Stimulated activated memory B cell treated with anti-CD40 and anti-IgM and Interleukin-4, amounts not matched to agents 10 μg/mL and 1 μg/mL and 100 μg/mL, for 72 hours (primary cell): ENCODE results near the gene TSPAN5.
"Not testable (repeated sequence)": the region's sequence is repeated elsewhere in the genome, so short reads cannot be mapped to it uniquely, and the experiment has no call there.

ENCODE experiments used
- ATAC-seq: fragments of 150-1000 bp; cut with Tn5 transposase; 2 replicates; pipeline ENCODE4 v1.10.0; 2021
- H3K27ac Mint-ChIP-seq: one replicate; pipeline ENCODE4 v1.8.0; 2022; ENCODE audit warnings: mild to moderate bottlenecking, mixed read lengths
- H3K27me3 Mint-ChIP-seq: one replicate; pipeline ENCODE4 v1.8.0; 2022; ENCODE audit warnings: mixed read lengths
- H3K36me3 Mint-ChIP-seq: one replicate; pipeline ENCODE4 v1.8.0; 2022; ENCODE audit warnings: mixed read lengths
- H3K4me1 Mint-ChIP-seq: one replicate; pipeline ENCODE4 v1.8.0; 2022; ENCODE audit warnings: mixed read lengths
- H3K4me3 Mint-ChIP-seq: one replicate; pipeline ENCODE4 v1.8.0; 2022; ENCODE audit warnings: mild to moderate bottlenecking, moderate library complexity, mixed read lengths
- H3K9me3 Mint-ChIP-seq: one replicate; pipeline ENCODE4 v1.8.0; 2022; ENCODE audit warnings: mixed read lengths

Gene TSPAN5

DNA sequence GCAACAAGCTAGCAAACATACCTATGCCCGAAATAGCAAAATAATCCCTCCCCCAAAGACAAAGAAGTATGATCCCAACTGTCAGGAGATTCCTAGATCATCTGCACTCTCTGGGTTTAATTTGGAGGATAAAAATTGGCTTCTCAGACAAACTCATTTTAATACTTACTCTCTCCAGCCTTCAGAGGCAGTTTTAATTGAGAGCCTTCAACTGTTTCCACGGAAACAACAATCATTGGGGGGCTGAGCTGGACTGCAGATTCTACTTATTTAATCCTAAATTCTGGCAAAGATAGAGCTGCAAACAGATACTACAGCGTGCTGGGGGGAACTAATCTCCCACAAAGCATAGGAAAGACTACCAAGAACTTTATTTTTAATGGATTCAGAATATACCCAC is 168.2 kb downstream of the TSPAN5 start:
- H3K4me1 Mint-ChIP-seq = peaks cover 21% of the 10 kb centered on the region
- no peaks in the 10 kb centered on the region for H3K27me3 Mint-ChIP-seq
- H3K9me3 Mint-ChIP-seq = no peaks in the 10 kb centered on the region
- no peak overlapping the region for H3K4me3 Mint-ChIP-seq
- no peak overlapping the region for H3K27ac Mint-ChIP-seq
- peaks cover 2% of the 10 kb centered on the region for H3K36me3 Mint-ChIP-seq
- no peak for ATAC-seq

DNA sequence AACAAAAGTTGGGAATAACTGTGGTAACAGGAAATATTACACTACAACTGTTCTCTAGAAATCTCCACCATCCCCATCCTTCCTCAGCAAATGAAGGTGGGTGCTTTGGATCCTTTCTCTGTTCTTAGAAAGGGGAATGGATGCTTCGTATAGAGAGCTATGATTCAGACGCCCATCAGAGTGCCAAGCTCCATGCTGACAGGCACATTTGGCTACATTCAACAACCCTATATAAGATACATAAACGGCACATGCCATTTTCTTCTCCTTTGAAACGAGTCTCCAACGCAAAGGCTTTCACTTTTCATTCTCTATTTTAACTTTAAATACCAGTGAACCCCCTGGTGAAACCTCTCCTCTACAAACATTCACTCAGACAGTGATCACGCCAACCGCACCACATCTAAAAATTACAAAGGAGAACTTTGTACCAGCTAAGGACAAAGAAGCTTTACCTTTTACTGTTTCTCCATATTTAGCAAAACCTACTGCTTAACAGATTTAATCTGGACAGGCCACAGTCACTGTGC is 172.5 kb downstream of the TSPAN5 start:
- no peak for ATAC-seq
- no peak overlapping the region for H3K27ac Mint-ChIP-seq
- peaks cover 40% of the 10 kb centered on the region for H3K4me1 Mint-ChIP-seq
- H3K27me3 Mint-ChIP-seq = no peaks in the 10 kb centered on the region
- no peaks in the 10 kb centered on the region for H3K9me3 Mint-ChIP-seq
- H3K4me3 Mint-ChIP-seq = no peak overlapping the region
- H3K36me3 Mint-ChIP-seq = peaks cover 6% of the 10 kb centered on the region

DNA sequence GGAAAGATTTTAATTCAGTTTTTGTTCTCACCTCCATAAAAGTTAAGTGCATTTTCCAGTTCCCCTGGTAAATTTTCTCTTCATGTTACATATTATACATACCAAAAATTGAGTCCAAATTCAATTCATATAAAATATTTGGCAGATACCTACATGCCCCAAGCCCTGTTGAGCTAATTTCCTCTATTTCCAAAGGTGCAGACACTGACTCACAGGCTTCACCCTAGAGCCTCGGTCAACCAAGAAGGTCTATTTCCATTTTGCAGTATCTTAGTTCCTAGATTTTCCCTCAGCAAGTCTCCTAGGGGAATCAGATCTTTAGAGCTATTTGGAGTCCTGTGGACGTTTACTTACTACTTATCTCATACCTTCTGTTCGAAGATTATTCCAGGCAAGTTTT is 174.4 kb downstream of the TSPAN5 start:
- no peak overlapping the region for H3K4me3 Mint-ChIP-seq

DNA sequence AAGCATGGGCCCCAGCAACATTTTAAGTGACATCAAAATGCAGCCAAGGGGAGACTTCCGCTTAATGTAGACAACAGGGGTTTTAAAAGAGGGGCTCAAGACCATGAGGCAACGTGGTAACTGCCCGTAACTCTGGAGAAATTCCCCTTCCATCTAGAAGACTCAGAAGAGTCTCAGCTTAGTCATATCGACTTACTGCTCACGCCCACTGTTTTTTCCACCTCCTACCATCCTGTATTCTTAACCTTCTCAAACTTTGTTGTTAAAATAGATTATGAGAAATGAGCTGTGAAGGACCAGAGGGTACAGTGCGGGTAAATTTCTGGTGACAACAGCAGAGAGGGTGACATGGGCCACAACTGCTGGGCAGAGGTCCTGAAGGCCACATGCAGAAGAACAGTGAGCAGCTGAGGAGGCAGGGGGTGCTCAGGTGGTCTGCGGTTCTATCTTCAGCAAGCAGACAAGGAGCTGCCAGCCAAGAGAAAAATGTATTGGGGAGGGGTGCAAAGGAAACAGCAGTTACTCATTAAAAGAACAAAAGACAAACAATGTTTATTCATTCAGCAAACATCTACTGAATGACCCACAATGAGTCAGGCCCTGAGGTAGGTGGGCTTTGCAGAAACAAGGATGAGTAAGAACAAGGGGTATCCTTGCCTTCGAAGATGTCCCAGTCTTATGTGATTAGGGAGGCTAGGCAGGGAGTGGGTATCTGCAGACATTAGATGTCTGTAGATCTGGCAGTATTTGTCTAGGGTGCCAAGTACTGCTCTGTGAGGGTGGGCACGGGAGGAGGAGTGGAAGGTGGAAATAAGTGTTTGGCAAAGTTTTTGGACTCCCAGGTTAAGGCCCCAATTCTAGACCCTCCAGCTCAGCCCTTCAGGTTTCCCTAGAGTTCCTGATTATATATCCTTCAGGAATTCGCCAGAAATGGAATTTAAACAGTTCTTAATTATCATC is 175.3 kb downstream of the TSPAN5 start:
- peaks cover 15% of the 10 kb centered on the region for H3K36me3 Mint-ChIP-seq
- peak overlapping the region; percentile 82 for H3K27ac Mint-ChIP-seq
- H3K4me3 Mint-ChIP-seq = peak overlapping the region; percentile 46

More for the DNA sequence above, 174.4 kb downstream of the TSPAN5 start:
- peaks cover 40% of the 10 kb centered on the region for H3K4me1 Mint-ChIP-seq
- H3K9me3 Mint-ChIP-seq = no peaks in the 10 kb centered on the region
- H3K36me3 Mint-ChIP-seq = peaks cover 6% of the 10 kb centered on the region
- H3K27ac Mint-ChIP-seq = peak overlapping the region; percentile 82
- ATAC-seq = no peak
- H3K27me3 Mint-ChIP-seq = no peaks in the 10 kb centered on the region

DNA sequence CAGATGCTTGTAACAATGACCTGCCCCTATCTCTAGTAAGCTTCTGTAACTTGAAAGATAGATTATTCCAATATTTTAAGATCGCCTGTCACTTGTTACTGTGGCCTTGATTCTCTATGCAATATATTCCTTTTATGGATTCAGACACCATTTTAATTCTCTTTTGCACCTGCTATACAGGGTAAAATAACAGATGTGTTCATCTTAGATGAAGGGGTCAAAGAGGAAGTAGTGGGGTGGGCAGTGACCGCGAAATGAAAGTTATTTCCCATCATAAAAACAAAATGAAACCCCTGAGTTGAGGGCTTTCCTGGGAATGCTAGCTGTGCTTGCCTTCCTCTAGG is 175.9 kb downstream of the TSPAN5 start:
- peak; percentile 58 for ATAC-seq
- Mint-ChIP-seq H3K4me3 (peak overlapping the region; percentile 18), H3K36me3 (peaks cover 18% of the 10 kb centered on the region), H3K27me3 (no peaks in the 10 kb centered on the region), H3K27ac (peak overlapping the region; percentile 82), H3K9me3 (no peaks in the 10 kb centered on the region), H3K4me1 (peaks cover 40% of the 10 kb centered on the region)

More for the DNA sequence above, 175.3 kb downstream of the TSPAN5 start:
- peak; percentile 96 for ATAC-seq
- no peaks in the 10 kb centered on the region for H3K27me3 Mint-ChIP-seq
- H3K4me1 Mint-ChIP-seq = peaks cover 40% of the 10 kb centered on the region
- H3K9me3 Mint-ChIP-seq = no peaks in the 10 kb centered on the region

DNA sequence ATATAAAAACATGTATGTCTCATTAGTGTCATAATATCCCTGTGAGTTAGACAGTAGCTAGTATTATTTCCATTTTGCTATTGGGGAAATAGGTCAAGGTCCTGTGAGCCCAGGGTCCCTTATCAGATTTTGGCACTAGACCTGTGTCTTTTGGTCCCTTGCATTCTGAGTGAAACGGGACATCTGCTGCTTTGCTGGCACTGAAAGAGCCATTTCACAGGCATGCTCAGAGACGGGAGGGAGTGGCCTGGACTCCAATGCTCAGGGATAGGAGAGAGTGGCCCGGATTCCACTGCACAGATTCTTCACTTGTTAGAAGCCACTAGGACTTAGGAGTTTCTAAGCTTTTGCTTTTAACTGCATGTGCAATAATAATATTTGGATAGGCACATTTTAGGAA is 177.2 kb downstream of the TSPAN5 start:
- no peak for ATAC-seq
- Mint-ChIP-seq H3K27ac (no peak overlapping the region), H3K27me3 (no peaks in the 10 kb centered on the region), H3K9me3 (no peaks in the 10 kb centered on the region), H3K4me1 (peaks cover 33% of the 10 kb centered on the region), H3K36me3 (peaks cover 20% of the 10 kb centered on the region), H3K4me3 (no peak overlapping the region)

DNA sequence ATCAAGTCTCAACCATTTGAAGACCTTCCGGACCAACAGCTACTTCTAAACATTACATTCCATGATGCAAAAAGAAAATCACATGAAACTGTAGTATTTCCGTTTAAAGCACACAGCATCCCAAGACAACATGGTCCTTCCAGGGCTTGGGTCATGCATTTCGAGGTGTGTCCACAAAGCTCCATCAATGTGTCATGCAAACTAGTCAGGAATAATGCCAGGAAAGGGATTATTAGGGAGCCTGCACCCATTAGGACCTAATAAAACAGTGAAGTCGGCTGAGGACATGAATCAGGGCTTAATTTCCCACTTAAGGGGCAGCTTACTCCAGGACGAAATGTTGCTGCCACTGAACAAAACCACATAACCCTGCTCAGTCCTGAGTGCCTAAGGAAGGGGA is 177.9 kb downstream of the TSPAN5 start:
- ATAC-seq = no peak
- H3K27me3 Mint-ChIP-seq = no peaks in the 10 kb centered on the region
- no peaks in the 10 kb centered on the region for H3K9me3 Mint-ChIP-seq
- no peak overlapping the region for H3K27ac Mint-ChIP-seq
- no peak overlapping the region for H3K4me3 Mint-ChIP-seq
- H3K36me3 Mint-ChIP-seq = peaks cover 23% of the 10 kb centered on the region
- peaks cover 33% of the 10 kb centered on the region for H3K4me1 Mint-ChIP-seq

DNA sequence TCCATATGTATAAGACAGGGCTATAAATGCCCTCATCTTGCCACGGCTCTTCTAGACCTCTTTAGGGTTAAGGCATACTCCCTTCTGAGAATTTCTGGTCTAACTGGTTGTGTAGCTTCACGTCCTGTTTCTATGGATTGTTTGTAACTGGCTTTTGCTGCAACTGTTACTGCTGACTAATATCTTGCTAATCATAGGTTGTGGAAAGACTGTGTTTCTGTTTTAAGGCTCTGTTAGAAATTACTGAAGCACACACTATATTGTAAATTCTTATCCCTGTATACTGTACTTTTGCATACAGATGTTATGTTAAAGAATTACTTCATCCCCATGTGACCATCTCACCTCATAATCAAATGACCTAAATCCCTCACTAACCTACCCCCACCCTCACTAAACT is 178.8 kb downstream of the TSPAN5 start:
- peaks cover 33% of the 10 kb centered on the region for H3K4me1 Mint-ChIP-seq

DNA sequence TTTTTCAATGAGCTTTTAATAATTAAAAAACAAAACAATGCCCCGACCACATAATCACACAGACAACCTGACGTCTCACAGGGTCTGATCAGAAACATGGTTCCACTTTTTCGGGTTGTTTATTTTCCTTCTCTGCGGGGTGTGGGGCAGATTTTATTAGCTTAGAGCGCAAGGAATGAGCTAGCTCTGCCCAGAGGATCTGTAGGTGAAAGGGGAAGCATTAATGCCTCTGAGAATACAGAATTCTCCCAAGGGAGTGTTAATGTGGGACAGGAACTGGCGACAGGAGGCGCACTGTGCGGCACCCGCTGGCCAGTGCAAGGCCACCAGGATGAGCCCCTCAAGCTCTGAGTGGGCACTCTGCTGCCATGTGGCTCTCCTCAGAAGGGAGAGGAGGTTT is 181.5 kb downstream of the TSPAN5 start:
- H3K4me1 Mint-ChIP-seq = peaks cover 8% of the 10 kb centered on the region
- no peak overlapping the region for H3K4me3 Mint-ChIP-seq
- ATAC-seq = no peak
- no peaks in the 10 kb centered on the region for H3K9me3 Mint-ChIP-seq
- no peaks in the 10 kb centered on the region for H3K27me3 Mint-ChIP-seq
- no peak overlapping the region for H3K27ac Mint-ChIP-seq
- peaks cover 43% of the 10 kb centered on the region for H3K36me3 Mint-ChIP-seq

More for the DNA sequence above, 178.8 kb downstream of the TSPAN5 start:
- H3K9me3 Mint-ChIP-seq, ATAC-seq, H3K4me3 Mint-ChIP-seq, H3K27me3 Mint-ChIP-seq, H3K27ac Mint-ChIP-seq: not testable (repeated sequence)
- peaks cover 23% of the 10 kb centered on the region for H3K36me3 Mint-ChIP-seq

DNA sequence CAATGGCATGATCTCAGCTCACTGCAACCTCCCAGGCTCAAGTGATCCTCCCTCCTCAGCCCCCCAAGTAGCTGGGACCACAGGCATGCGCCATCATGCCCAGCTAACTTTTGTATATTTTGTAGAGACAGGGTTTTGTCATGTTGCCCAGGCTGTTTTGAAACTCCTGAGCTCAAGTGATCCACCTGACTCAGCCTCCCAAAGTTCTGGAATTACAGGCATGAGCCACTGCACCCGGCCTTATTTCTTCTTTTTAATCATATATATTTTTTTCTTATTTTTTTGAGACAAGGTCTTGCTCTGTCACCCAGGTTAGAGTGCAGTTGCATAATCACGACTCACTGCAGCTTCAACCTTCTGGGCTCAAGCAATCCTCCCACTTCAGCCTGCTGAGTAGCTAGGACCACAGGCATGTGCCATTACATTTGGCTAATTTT is 184.0 kb downstream of the TSPAN5 start:
- Mint-ChIP-seq H3K36me3 (peaks cover 52% of the 10 kb centered on the region), H3K9me3 (no peaks in the 10 kb centered on the region), H3K27ac (no peak overlapping the region), H3K4me1 (no peaks in the 10 kb centered on the region), H3K27me3 (no peaks in the 10 kb centered on the region), H3K4me3 (no peak overlapping the region)
- no peak for ATAC-seq

DNA sequence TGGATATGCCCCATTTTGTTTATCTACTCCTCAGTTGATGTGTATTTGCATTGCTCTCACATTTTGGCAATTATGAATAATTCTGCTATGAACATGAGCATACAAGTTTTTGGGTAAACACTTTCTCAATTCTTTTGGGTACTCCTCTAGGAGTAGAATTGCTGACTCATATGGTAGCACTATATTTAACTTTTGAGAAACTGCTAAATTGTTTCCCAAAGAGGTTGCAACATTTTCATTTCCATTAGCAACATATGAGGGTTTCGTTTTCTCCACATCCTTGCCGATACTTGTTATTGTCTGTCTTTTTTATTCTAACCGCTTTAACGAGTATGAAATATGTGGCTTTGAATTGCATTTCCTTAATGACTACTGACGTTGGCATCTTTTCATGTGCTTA is 185.4 kb downstream of the TSPAN5 start:
- H3K27ac Mint-ChIP-seq = no peak overlapping the region
- H3K4me1 Mint-ChIP-seq = no peaks in the 10 kb centered on the region
- H3K36me3 Mint-ChIP-seq = peaks cover 42% of the 10 kb centered on the region
- H3K9me3 Mint-ChIP-seq = no peaks in the 10 kb centered on the region
- no peak for ATAC-seq
- H3K27me3 Mint-ChIP-seq = no peaks in the 10 kb centered on the region
- H3K4me3 Mint-ChIP-seq = no peak overlapping the region

DNA sequence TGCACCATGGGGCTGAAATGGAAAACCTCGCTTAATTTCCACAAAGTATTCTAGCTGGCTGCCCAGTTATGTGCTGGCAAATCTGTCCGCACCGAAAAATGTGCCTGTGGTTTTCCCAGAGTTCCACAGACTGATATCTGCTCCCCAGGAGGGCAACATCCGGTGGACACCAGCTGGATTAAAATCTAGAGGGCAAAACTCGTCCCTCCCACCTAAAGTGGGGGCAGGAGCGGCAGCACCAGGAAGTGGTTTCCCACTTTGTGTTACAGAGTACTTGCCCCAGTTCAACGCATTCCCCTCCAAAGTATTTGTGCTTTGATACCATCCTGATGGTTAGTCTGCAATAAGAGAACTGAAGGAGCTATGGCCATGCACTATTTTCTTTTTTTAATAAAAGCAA is 187.6 kb downstream of the TSPAN5 start:
- no peak for ATAC-seq
- Mint-ChIP-seq H3K4me1 (peaks cover 7% of the 10 kb centered on the region), H3K27me3 (no peaks in the 10 kb centered on the region), H3K4me3 (no peak overlapping the region), H3K36me3 (peaks cover 36% of the 10 kb centered on the region), H3K27ac (no peak overlapping the region), H3K9me3 (no peaks in the 10 kb centered on the region)

DNA sequence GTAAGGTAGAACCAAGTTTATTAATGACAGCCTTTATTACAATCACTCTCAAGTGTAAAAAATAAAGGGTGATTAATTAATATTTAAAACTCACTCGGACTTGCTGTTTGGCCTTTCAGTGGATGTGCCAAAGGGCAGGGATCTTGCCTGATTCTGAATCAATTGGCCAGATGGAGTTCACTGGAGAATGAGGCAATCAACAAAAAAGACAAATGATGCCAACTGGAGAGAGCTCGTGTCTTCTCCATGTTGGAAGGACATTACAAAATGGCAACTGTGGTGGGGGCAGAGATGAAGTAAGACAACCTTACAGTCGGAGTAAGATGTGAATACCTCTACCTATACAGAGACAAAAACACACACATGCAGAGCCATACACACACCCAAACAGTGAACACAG is 188.0 kb downstream of the TSPAN5 start:
- no peaks in the 10 kb centered on the region for H3K27me3 Mint-ChIP-seq

DNA sequence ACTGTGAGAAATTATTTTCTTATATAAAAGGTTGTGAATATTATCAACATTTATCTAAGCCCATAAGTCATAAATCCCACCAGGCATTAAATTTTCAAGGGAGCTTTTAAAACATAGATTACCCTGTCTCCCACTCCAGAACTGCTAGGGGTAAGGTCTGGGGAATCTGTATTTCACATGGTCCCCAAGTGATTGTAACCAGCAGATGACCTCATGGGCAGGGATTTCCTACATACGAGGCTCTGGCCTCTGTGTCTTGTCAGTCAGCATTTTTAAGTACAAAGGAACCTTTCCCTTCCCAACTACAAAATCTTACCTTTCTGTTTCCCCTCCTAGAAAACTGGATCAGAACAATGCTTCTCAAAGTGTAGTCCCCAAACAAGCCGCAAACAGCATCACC is 188.6 kb downstream of the TSPAN5 start:
- Mint-ChIP-seq H3K27ac (no peak overlapping the region), H3K9me3 (no peaks in the 10 kb centered on the region), H3K4me1 (peaks cover 7% of the 10 kb centered on the region), H3K36me3 (peaks cover 29% of the 10 kb centered on the region), H3K27me3 (no peaks in the 10 kb centered on the region), H3K4me3 (no peak overlapping the region)
- no peak for ATAC-seq

More for the DNA sequence above, 188.0 kb downstream of the TSPAN5 start:
- H3K9me3 Mint-ChIP-seq = no peaks in the 10 kb centered on the region
- peaks cover 34% of the 10 kb centered on the region for H3K36me3 Mint-ChIP-seq
- H3K27ac Mint-ChIP-seq = no peak overlapping the region
- H3K4me1 Mint-ChIP-seq = peaks cover 7% of the 10 kb centered on the region
- ATAC-seq = no peak
- H3K4me3 Mint-ChIP-seq = no peak overlapping the region

DNA sequence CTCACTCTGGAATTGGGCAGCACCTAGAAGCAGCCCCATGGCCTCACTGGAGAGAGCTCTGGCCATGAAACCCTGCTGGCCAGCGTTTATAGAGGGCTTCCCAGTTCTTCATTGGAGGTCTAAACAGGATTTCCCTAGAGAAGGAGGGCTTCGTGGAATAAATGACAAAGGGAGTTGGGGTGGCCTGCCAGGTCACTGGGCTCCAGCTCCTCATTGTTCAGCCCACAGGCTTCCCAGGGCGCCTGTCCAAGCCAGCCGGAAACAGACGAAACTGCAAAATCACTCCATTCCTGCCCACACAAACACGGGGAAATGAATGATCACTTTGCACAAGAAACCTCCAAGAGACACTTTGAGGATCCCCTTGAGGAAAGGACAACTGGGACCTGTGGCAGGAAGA is 189.7 kb downstream of the TSPAN5 start:
- no peaks in the 10 kb centered on the region for H3K27me3 Mint-ChIP-seq
- no peak overlapping the region for H3K4me3 Mint-ChIP-seq
- H3K27ac Mint-ChIP-seq = no peak overlapping the region
- H3K9me3 Mint-ChIP-seq = no peaks in the 10 kb centered on the region
- ATAC-seq = no peak
- peaks cover 7% of the 10 kb centered on the region for H3K4me1 Mint-ChIP-seq
- H3K36me3 Mint-ChIP-seq = peaks cover 22% of the 10 kb centered on the region

DNA sequence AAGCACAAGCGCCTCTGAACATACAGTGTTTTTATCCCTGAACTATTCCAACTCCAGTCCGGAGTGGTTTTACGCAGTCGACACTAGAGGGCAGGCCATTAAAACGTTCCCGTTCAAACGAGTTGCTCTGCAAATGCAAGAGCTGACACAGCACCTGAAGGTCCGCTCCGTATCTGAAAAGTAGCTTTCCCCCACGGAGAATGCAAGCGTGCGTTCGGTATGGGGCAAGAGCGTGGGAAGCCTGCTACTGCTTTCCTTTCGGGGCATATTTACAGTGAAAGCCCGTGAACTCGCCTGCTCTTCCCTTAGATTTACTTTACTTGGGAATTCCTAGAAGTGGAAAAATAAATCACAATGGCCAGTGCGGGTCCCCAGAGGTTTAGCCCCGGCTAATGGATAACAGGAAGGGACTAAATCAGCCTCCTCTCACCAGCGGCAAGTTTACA is 190.8 kb downstream of the TSPAN5 start:
- Mint-ChIP-seq H3K27me3 (no peaks in the 10 kb centered on the region), H3K27ac (peak overlapping the region; percentile 48), H3K9me3 (no peaks in the 10 kb centered on the region), H3K4me3 (peak overlapping the region; percentile 77), H3K4me1 (peaks cover 7% of the 10 kb centered on the region), H3K36me3 (peaks cover 17% of the 10 kb centered on the region)
- peak; percentile 88 for ATAC-seq
